Activated T-helper 1 cell treated with Interleukin-2 at 50 U/mL for 16 hours (primary cell): ENCODE data around the gene SMIM43.
"Not testable (repeated sequence)": the region's sequence is repeated elsewhere in the genome, so short reads cannot be mapped to it uniquely, and the experiment has no call there.

Experiments used
- DNase-seq: peaks from one replicate; pipeline ENCODE4 v3.0.0-alpha.2; 2020; ENCODE audit warnings: low read depth

The SMIM43 gene

DNA sequence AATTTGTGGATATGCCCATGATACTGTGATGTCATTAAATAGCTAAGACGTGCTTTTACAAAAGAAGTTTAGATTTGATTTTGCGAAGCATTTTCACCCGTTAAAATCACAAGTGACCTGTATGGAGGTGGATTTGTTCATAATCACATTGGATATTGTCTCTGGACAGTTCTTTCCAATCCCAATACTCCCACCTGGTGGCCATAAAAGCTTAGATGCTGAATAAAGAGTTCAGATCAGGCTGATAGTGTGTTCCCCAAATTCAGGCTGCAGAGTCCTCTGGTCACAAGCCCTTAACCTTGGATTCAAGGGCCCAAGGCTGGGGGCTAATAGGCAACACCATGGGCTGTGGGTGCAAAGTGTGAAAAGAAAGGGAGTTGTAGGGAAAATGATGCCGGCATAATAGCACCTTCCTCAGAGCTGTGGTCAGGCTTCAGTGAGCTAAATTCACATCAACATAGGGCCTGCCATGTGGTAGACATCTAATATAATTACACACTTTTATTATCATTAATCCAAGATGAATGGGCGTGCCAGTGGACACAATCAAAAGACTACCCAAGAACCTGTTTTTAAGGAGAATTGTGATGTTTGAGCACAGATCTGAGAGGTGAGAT lies 28.1 kb downstream of the SMIM43 start:
- DNase-seq: no peak

DNA sequence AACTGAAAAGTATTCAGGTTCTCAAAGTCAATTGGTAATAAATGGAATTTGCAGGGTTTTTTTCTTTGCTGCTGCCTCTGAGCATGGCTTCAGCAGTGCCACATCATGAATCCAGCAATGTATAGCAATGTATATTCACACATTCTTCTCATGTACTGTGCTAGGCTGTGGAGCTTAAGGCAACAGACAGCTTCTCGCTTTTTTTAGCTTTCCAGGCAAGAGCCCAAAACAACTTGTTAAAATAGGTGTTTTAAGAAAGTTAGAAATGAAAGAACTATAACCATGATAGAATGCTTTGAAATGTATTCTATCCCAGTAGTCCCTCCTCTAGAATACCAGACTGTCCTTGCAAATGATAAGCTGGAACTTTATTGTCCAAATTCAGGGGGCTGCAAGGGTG lies 30.4 kb downstream of the SMIM43 start:
- no peak for DNase-seq

DNA sequence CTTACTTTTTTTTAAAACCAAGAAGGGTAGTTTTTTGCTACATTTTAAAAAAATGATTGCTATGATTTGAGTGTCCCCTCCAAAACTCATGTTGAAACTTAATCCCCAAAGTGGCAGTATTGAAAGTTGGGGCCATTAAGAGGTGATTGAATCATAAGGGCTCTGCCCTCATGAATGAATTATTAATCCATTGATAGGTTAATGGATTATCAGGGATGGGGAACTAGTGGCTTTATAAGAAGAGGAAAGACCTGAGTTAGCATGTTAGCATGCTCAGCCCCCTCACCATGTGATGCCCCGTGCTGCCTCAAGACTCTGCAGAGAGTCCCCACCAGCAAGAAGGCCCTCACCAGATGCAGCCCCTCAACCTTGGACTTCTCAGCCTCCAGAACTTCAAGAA lies 31.0 kb downstream of the SMIM43 start:
- DNase-seq: no peak

DNA sequence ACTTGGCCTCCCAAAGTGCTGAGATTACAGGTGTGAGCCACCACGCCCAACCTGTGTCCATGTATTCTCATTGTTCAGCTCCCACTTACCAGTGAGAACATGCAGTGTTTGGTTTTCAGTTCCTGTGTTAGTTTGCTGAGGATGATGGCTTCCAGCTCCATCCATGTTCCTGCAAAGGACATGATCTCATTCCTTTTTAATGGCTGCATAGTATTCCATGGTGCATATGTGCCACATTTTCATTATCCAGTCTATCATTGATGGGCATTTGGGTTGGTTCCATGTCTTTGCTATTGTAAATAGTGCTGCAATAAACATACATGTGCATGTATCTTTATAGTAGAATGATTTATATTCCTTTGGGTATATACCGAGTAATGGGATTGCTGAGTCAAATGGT lies 35.2 kb downstream of the SMIM43 start:
- DNase-seq: not testable (repeated sequence)

DNA sequence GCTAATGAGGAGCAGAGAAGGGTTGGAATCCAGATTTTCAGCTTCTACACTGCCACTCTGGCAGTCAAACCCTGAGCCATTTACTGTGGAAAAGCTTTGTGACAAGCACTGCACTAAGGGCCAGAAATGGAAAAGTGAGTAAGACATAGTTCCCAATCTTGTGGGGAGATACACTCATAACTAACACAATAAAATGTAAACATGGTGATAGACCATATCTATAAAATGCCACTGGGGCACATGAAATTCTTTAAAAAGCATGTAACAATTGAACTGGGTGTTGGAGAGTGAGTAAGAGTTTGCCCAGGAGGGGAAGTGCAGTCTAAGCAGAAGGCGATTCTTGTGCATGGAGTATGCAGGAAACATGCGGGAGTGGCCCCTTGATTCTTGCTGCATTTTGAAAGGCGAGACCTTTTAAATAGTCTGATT lies 36.2 kb downstream of the SMIM43 start:
- DNase-seq: no peak

DNA sequence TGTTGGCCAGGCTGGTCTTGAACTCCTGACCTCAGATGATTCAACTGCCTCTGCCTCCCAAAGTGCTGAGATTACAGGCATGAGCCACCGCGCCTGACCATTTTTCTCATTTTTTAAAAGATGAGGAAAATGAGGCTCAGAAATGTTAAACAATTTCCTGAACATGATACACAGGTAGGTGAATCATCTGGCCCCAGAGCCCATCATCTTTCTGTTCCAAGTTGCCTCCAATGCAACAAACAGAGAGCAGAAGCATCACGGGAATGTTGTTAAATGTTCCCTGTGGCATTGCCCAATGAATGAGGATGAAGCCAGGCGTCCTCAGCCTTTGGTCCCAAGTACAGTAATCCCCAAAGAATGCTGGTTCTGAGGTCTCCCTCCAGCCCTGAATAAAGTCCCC lies 36.9 kb downstream of the SMIM43 start:
- no peak for DNase-seq

DNA sequence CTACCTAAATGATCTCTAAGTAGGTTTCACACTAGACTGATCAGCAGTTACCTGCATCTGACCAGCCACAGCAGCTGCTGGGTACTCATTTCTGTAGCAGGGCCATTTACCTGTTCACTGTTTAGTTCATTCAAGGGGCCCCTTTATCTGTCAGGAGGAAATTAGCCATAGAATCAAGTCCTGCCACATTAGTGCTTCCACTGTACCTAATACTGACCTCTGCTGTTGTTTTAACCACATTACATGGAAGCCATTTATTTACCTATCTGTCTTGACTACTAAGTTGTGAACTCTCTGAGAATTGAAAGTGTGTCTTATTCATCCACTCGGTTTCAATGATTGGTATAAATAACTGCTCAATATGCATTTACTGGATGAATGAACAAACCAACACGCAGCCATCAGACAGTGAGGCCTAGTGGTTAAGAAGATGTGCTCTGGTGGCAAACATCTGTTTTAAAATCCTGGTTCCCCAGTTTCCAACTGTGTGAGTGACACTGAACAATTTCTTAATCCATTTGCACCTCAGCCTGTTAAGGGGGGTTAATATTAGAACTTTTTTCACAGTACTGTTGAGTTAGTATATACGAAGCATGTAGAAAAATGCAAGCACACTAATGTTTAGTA lies 38.2 kb downstream of the SMIM43 start:
- no peak for DNase-seq

DNA sequence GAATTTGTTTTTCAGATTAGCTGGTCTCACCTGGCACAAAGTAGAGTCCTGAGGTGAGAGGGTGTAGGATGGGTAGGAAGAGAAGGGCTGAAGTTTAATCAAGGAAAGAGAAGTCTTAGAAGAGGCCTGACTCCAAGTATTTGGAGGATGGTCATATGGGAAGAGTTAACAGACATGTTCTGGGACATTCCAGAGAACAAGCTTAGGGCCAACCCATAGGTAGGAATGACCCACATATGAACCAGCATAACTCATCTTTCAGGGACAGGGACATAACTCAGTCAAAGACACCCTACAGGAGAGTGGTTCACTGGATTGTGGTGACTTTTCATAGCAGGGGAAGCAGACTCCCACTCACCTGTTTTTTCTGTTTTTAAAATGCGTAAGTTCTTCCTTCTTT lies 40.3 kb downstream of the SMIM43 start:
- no peak for DNase-seq

DNA sequence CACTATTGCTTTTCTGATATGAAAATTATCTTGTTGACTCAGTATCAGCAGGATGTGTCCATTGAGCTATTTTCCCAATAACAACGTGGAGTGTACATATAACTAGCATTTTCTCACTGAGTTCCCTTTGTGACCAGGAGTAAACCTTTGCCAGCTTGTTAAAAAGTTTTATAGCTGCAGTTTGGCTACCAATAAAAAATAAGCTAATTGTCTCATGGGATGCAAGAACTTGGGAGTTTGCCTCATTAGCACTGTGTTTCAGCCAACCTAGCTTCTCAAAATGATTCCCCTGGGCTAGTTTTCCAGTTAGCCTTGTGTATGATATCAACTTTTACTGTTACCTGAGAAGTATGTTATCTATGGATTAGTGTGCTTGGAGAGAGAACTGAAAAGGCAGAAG lies 43.3 kb downstream of the SMIM43 start:
- no peak for DNase-seq

DNA sequence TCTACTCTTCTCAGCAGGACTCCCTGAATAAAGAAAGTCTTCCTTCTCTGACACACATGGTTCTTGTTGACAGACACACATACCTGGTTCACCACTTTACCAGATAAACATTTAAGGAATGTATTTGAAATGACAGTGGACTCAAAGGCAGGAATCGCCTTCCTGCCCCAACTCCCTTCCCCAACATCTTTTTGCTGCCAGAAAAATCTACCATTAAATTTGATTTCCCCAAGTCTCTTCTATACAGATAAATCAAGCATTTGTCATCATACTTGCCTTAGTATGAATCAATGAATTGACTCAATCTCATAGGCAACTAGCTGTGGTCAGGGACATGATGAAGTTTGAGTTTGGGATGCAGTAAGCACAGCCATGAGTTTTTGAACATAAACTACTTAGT lies 44.9 kb downstream of the SMIM43 start:
- DNase-seq: no peak

DNA sequence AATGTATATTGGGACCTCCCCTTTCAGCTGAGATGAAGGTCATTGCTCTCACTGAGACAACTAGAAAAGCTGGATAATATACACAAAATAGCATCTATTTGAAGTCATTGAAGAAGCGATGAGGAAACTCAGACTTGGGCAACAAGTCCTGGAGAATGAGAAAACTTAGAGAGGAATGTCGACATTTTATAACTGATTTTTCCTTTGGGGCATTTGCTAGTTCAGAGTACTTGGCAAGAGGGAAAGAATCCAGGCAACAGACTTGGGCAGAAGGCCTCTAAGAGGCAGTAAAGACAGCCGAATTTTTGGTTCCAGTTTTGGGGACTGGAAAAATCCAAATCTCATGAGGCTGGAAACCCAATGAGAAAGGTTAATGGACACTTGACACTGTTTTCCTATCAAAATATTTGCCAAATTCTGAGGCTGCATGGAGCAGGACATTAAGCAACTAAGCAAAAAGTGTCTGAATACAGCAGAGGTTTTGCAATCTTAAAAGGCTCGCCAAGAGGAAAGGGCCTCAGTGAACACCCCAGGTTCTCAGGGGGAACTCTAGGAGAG lies 47.2 kb downstream of the SMIM43 start:
- DNase-seq: no peak

DNA sequence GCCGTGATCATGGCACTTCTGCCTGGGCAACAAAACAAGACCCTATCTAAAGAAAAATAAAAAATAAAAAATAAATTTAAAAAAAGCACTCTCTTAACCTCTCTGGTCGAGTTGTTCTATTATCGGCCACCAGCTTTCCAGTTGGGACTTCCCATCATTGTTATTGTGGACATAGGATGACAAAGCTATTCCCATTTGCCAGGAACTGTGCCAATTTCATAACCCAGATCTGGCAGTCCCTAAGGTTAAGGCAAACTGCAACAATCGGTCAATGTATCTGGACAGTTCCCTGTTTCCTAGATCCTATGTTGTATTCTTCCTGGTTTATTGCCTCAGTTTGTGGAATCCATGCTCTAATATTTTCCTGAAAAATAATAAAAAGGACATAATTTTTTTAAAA lies 50.4 kb downstream of the SMIM43 start:
- no peak for DNase-seq

DNA sequence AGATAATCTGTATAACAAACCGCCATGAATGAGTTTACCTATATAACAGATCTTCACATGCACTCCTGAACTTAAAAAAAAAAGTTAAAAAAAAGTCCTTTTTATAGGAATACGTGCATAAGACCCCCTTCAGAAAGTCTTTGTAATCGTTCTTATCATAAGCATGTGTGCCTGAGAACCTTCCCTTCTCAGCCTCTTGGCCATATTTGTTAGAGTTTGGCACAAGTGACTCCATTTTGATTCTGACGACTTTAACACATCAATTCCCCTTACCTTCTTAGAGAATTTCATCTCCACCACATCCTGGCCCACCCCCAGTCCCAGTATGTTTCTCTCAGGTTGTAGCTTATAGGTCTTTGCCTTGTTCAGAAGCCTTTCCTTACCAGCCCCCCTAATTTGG lies 52.2 kb downstream of the SMIM43 start:
- no peak for DNase-seq

DNA sequence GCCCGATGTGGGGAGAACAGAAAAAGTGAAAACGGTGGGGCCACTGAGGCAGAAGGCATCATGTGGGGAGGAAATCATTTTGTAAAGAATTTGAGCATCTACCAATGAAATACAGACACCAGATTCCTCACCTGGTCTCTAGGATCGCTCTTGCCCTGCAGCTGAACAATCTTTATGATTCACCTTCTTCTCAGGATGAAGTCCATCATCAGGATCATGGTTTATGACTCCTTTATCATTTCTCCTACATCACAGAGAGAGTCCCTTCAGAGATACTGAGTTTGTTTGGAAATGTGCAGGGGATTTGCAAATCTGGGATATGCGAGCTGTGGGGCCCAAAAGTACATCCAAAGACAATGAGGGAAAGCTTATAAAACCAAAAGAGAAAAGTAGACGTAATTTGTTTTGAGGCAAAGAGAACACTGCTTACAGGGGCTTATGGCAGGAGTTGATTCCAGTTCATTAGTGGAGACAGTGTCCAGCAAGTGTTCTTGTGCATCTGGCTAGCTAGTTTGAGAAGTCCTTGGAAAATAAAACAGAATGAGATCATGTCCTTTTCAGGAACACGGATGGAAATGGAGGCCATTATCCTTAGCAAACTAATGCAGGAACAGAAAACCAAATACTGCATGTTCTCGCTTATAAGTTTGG lies 52.8 kb downstream of the SMIM43 start:
- no peak for DNase-seq

DNA sequence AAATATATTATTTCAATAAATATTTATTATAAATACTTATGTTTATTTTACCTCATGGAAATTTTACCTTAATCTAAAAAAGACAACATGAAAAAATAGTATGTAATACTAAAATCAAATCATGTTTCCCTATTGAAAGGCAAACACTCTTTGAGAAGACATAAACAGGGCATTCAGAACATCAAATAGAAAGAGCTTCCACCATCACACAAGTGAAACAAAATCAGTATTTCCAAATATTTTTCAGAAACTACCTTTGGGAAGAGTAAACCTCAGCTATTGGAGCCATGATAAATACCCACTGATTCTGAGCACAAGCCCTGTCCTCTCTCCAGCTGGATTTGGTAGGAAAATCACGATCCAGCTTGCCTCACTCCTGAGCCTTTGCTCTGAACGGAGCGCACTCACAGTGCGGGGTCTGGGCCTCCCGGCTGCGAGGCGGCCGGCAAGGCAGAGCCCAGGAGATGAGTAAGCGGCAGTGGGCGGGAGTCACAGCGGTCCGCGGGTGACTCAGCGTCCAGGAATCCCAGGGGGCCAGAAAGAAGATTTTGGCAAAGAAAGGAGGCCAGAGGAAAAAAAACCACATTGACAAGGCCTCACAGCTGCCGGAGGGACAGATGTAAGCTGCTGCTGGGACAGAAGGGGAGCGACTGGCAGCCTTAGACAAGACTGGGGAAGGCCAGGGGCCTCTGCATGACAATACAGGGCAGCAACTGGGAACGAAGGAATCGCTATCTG lies 53.5 kb downstream of the SMIM43 start:
- no peak for DNase-seq

DNA sequence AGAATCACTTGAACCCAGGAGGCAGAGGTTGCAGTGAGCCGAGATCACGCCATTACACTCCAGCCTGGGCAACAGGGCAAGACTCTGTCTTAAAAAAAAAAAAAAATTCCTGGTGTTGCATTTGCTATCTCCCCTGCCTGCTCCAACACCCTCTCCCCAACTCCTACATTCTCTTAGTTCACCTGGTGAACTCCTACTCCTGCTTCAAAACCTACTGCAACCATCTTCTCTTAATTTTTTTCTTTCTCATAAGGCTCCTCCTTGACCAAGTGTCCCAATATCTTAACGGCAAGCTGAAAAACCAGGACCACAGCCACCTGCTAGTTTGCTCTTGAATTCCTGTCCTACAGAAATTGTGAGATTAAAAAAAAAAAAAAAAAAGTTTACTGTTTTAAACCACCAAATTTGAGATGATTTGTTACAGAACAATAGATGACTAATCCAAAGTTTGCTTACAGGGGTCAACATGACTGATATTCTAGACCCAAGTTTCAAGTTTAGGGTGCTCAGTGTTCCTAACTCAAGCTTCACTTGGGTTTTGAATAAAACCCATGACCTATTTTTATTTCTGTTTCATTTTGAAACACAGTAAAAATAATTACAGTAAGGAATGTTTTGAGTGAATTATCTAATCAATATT lies 55.1 kb downstream of the SMIM43 start:
- no peak for DNase-seq
